B cell (primary cell): ENCODE measurements around the gene EVC.

Experiments
- EZH2 ChIP-seq: IDR thresholded peaks from 2 replicates; pipeline ENCODE4 v1.6.1; 2012; ENCODE audit warnings: borderline replicate concordance, low read depth, mild to moderate bottlenecking, moderate library complexity, low read length; ENCODE audit not compliant: insufficient read depth, poor library complexity, severe bottlenecking
- TF ChIP-seq, protein P1 (sequence below): fragments of 200-600 bp; IDR thresholded peaks from one replicate; pipeline ENCODE4 v1.8.0; 2022; ENCODE audit warnings: antibody characterized with exemption, mild to moderate bottlenecking

- TF ChIP-seq, protein P1, sequence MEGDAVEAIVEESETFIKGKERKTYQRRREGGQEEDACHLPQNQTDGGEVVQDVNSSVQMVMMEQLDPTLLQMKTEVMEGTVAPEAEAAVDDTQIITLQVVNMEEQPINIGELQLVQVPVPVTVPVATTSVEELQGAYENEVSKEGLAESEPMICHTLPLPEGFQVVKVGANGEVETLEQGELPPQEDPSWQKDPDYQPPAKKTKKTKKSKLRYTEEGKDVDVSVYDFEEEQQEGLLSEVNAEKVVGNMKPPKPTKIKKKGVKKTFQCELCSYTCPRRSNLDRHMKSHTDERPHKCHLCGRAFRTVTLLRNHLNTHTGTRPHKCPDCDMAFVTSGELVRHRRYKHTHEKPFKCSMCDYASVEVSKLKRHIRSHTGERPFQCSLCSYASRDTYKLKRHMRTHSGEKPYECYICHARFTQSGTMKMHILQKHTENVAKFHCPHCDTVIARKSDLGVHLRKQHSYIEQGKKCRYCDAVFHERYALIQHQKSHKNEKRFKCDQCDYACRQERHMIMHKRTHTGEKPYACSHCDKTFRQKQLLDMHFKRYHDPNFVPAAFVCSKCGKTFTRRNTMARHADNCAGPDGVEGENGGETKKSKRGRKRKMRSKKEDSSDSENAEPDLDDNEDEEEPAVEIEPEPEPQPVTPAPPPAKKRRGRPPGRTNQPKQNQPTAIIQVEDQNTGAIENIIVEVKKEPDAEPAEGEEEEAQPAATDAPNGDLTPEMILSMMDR = no peak
- TF ChIP-seq EZH2 = no peak
Measured at GRCh38 chr4:5845035-5845905, 134.3 kb downstream of the EVC start.
